EH (cell line): ENCODE results near the gene LAMB1.
A peak's percentile ranks its signal among the peaks of the same experiment; 100 is the strongest.

ENCODE experiments used
- DNase-seq: peaks from one replicate; pipeline ENCODE4 v3.0.0-alpha.2; 2015; ENCODE audit warnings: low read depth

Gene LAMB1

DNA sequence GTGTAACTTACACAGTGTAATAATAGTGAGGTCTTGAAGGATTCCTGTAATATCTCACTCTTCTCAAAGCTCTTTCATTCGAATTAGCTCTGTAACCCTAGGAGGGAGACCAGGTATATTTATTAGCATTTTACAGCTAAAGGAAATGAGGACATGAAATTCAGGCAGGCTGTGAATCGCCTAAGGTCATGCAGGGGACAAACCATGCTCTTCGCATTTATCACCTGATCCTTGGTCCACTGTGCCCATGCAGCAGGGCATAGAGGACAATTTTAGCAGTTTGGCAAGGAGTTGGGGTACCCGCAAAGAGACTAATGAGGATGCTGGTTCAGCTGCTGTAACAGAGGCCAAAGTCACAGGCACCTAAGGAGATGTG, 14.8 kb upstream of the LAMB1 start:
- DNase-seq: no peak

DNA sequence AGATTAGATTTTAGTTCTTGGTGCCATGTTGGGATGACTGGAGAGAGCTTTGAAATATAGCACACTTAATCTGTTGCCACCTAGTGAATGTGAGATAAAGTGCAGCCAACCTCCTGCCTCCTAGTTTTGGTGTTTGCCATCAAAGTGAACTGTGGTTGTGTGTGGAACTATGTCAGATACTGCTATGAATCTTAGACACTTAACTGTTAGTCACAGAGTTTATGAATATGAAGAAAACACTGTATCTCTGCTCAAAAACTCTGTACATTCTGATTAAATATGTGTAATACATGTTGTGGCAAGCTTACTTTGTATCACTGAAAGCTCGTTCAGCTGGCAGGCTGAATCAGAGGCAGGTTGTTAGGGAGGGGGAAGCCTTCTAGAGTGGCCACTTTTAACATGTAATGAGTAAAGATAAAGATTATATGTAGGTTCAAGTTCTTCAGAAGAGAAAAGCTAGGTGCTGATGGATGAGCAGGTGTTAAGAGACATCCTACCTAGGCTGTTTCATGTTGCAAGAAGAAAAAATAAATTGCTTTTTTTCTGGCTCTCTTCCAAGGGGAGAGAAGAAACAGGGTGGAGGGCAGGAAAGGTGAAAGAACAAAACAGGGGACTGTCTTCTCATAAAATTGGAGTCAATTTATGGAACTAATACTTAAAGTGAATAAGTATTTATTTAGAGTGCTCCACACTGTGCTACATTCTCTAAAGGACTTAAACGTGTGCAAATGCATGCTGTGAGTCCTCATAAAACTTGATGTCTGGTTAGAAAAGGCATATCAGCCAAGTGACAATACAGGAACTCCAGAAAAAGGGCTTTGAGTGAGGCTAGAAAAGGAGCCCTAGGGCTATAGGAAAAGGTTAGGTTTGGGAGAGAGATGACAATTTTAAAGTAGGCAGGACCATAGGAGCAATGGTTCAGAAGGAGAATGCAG, 14.1 kb upstream of the LAMB1 start:
- DNase-seq: peak; percentile 64

DNA sequence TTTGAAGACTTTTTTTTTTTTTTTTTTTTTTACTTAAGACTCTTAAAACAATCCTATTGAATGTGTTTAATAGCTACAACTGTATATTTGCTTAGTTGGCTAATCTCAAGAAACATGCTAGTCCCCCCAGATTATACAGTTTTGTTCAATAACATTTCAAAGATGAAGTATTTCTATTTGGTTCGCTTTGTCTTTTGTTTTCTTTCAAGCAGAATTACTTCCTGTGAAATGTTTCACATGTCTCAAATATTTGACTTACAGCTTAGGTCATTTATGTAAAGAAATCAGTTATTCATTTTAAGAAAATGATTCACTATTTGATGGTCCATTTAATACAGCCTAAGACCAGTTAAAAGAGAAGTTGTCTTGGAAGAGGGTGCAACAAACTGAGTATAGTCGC, 12.8 kb upstream of the LAMB1 start:
- peak; percentile 37 for DNase-seq

DNA sequence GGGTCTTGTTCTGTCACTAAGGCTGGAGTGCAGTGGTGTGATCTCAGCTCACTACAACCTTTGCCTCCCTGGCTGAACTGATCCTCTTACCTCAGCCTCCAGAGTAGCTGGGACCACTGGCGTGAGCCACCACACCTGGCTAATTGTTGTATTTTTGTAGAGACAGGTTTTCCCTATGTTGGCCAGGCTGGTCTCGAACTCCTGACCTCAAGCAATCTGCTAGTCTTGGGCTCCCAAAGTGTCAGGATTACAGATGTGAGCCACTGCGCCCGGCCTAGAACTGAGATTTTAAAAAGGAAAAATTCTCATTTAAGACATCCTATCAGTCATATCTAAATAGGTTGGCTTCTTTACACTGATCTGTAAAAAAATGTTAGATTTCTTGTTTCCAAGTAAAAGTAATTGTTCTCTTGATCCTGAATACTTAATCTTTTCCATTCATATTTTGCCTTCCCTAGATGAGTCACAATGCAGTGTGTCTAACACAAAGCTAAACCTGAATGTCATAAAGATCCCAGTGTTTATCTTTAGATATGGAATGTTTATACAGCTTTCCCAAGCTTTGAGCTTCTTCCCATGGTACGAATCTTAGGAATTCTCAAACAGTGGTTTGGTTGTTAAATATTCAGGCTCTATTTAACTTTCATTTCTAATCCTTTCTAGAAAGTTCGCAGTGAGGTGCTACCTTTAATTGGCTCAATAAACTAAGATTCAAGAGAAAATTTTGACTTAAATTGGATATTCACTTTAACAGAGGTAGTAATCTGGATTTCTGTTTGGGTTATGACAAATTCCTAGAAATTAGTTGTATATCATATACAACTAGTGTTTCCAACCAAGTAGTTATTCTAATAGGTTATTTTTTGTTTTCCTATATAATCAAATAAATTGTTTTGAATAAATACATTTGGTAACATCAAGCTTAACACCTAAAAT, 12.1 kb upstream of the LAMB1 start:
- DNase-seq: peak; percentile 94

DNA sequence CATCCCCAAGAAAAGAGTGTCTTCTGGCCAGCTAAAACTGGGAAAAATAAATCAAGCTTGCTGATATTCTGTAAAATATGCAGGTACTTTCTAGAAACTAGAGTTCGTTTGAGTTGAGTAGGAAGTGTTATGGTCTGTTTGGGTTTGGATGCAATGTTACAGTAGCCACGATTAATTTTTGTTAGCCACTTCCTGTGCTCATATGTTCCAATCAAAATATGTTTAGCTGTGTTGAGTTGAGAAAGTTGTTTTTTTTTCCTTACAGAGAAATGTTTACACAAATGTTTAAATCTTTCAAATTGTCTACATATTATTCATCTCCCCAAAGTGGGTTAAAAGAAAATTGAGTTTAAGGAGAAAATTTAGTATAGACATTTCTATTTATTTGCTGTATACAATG, 11.3 kb upstream of the LAMB1 start:
- DNase-seq: peak; percentile 67

DNA sequence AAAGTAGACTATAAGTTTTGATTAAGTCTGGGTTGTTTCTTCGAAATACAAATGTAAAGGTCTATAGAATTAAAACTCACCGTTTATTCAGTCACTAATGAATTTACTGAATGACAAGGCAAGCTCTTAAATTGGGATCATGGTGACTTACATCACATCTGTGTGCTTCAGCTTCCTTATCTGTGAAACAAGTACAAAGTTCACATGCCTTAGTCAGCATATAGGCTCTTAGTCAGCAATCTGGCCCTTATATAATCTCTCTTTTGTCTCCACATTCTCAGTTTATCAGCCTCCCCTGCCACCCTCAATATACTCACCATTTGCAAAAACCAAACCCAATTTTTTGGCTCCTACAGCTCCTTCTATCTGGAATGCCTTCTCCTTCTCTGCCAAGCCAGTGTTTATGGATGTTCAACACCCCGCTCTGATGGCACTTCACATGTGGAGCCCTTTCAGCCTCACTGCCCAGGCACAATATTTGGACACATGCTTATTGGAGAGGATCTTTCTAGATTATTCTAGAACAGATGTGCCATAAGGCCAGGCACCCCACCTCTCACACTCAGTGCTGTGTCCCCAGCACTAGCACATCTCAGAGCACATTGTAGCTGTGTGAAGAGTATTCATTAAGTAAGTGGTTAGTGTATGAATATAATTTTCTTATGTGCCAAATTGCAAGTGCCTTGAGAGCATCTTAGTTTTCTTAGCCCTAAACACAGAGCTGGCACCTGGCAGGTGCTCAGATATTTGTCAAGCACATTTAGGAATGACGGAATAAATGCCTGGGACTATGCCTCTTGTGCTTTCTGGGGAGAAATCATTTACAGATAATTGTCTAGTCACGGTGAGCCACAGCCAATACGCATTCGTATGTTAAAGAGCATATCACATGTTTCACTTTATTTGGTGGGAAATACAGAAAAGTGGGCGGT, 9.8 kb upstream of the LAMB1 start:
- peak; percentile 57 for DNase-seq

DNA sequence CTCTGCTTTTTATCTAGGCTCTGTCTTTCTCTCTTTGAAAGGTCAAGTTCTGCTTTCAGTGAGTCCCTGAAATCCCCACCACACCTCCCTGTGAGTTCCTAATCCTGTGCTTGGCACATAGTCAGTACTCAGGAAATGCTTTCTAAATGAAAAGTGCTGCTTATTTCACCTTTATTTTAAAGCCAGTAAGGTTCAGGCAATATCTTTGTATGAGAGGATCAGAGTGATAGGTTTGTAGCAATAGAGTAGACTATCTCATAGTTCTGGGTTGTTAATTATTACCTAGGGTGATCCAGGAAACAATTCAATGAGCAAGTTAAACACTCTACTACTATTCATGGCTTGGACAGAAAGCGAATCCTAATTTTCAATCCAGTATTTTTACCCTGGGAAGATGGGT, 7.4 kb upstream of the LAMB1 start:
- DNase-seq: no peak

- DNase-seq: no peak
Measured at GRCh38 chr7:108009873-108010272, 6.9 kb upstream of the LAMB1 start.

DNA sequence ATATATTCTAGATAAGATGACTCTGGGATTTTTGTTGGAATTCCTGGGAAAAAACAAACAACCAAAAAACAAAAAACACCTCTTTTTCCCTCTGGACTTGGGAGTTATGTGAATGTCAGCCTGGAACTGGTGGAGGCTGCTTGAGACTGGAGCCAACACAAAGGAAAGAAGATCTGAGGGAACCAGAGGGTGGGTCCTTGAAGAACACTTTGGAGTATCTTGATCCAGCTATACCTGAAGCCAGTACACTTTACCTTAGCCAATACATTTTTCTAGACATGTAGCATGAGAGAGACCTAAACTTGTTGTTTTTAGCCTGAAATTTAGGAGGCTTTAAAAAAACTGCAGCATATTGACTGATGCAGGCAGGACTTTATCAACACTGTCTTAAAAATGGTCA, 5.9 kb upstream of the LAMB1 start:
- DNase-seq: no peak

GRCh38 chr7:108008240-108008639, 5.3 kb upstream of the LAMB1 start:
- DNase-seq: no peak

DNA sequence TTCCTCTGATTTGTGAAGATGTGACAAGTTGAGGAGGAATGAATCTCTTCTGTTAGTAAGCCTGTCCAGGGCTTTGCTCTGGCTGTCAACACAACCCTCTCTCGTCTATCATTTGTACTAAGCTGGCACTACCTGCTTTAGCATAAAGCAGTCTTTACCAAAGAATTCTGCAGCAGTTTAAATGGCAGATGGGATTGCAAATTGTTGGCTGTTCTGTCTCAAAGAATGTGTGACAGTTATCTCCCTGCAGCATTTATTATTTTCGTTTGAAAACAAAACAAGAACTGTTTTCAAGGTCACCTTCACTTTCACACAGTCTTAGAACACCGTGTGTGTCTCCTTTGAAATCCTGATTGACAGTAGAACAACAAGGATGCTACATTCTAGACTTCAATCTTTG, 4.8 kb upstream of the LAMB1 start:
- DNase-seq: no peak

DNA sequence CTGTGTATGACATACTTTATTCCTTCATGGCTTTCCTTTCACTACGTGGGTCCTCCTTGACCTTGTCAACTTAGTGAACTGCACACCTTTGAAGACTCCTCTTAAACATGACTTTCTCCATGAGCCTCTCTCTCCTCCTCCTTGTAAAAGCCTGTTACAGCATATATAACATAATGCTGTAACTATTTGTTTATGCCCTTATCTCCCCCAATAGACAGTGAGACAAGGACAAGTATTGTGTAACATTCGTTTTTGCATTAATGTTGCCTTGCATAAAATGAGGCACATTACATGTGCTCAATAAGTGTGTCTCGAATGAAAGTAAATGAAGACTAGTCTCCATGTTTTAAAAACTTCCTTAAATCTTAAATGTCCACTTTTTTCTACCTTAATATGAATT, 4.3 kb upstream of the LAMB1 start:
- no peak for DNase-seq

DNA sequence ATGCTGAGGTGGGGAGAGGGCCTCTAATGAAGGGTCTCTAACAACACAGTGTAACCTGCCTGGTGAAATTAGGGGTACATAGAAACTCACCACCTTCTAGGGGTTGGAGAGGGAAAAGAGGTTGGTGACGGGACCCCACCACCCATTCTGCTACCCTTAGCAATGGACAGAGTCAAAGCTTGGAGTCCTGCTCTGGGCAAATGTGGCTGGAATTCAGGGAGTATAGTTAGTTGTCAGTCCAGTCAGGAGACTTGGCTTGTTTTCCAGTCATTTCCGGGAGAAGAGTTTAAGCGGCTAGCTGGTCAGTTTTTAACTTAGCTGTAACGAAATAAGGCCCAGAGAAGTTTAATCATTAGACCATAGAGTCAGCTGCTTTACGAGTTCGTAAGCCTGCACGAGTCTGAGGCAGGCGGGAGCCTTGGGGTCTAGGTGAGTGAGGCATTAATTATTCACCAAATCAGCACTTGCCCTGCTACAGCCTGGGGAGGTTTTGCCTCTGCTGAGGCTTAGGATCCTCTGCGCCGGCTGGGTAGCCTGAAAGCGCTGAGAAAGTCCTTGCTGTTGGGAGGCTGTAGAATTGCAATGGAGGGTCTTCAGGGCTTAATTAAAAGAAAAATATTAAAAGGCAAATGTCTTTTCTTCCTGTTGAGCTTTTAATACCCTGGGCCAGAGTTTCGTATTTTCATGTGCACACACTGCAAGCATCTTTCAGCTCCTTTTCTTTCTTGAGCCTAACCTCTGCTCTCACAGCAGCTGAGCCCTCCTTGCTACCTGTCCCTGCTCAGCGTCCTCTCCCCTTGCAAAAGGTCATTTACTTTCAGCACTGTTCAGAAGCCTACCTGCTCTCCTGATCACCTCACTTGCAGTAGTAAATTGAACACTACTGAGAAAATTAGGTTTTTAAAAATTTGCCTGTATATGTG, 1.5 kb upstream of the LAMB1 start:
- DNase-seq: peak; percentile 74

DNA sequence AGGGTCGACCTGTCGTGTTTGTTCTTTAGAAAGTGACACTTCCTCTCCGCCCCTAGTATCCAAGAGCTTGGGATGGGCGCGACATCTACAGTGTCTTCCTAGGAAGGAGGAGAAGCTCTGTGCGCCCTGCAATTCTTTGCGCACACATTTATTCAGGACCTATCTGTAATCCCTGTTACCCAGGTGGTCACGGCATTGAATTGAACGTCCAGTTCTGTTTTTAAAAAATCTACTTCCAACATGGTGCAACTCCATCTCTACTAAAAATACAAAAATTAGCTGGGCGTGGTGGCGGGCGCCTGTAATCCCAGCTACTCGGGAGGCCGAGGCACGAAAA, 606 bp upstream of the LAMB1 start:
- no peak for DNase-seq

- peak; percentile 76 for DNase-seq
Measured at GRCh38 chr7:108001764-108002725, 916 bp downstream of the LAMB1 start.

DNA sequence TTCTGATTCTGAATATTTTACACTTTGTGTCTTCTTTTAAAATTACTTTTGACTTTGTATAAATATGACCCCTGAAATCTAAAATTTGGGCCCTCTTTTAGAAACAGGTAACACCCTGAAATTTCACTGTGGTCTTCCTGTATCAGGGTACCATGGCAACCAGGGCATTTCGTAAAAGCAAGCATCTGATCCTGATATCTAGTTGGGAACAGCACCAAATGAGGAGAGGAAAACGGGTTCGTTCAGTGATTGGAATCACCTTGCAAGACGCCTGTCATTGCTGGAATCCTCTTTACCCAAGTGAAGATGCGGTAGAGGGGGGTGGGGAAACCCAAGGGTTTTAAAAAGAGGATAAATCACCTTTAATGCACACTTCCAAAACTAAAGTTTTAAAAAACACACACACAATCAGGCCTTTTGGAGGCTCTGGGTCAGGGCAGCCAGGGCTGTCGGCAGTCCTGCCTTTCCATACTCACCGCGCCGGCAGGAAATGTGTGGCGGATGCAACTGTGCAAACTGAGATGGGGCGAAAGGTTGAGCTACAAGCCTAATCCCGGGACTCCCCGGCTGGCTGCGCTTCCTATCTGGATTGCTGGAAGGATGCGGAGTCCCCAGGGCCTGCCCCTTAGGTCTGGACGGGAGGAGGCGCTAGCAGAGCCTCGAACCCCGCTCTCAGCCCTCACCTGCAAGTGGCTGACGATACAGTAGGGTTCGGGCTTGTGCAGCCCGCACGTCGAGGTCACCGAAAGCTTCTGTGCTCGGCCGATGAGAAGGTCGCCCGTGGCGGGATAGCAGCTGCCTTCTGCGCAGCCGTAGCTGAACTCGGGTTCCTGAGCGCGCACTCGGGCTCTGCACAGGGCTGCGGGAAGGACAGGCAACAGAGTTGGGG, 1.8 kb downstream of the LAMB1 start:
- peak; percentile 62 for DNase-seq

GRCh38 chr7:107999779-108000560, 3.0 kb downstream of the LAMB1 start:
- peak; percentile 57 for DNase-seq
